Liver (tissue), 9 donors: ENCODE results near the gene CDH22. TPM values are rescaled to one million over a fixed set of nuclear protein-coding genes. Genes with fewer than 3 reads are reported as not detected.

ENCODE experiments used
- DNase-seq: peaks from one replicate; pipeline ENCODE4 v3.0.0-alpha.2; 2017; ENCODE audit warnings: low spot score
- H3K27ac ChIP-seq, 2 donors: one replicate each; pipeline ENCODE4 v1.7.0; 2013; ENCODE audit warnings: inconsistent platforms in 2 of 2, low read length in 2 of 2, control low read depth in 1 of 2, low read depth in 1 of 2, mild to moderate bottlenecking in 1 of 2
- H3K27me3 ChIP-seq, 4 donors: one replicate each; pipeline versions ENCODE4 v1.6.1 to v1.7.0; 2013; ENCODE audit warnings: low read length in 3 of 4, inconsistent platforms in 1 of 4, mild to moderate bottlenecking in 1 of 4, moderate library complexity in 1 of 4; ENCODE audit not compliant: control insufficient read depth in 4 of 4, insufficient read depth in 4 of 4
- H3K36me3 ChIP-seq, 4 donors: one replicate each; pipeline versions ENCODE4 v1.6.1 to v1.7.0; 2013; ENCODE audit warnings: low read length in 3 of 4, mild to moderate bottlenecking in 3 of 4, low read depth in 1 of 4, moderate library complexity in 1 of 4; ENCODE audit not compliant: control insufficient read depth in 4 of 4, insufficient read depth in 3 of 4
- H3K4me1 ChIP-seq, 4 donors: one replicate each; pipeline versions ENCODE4 v1.6.1 to v1.7.0; 2013; ENCODE audit warnings: low read length in 3 of 4, mild to moderate bottlenecking in 3 of 4, moderate library complexity in 1 of 4; ENCODE audit not compliant: control insufficient read depth in 4 of 4, insufficient read depth in 4 of 4
- H3K4me3 ChIP-seq, 3 donors: one replicate each; pipeline versions ENCODE4 v1.6.1 to v1.7.0; 2013; ENCODE audit warnings: low read length in 3 of 3, control low read depth in 1 of 3, low read depth in 1 of 3, mild to moderate bottlenecking in 1 of 3
- H3K9ac ChIP-seq, 2 donors: one replicate each; pipeline ENCODE4 v1.7.0; 2013; ENCODE audit warnings: low read length in 2 of 2, mild to moderate bottlenecking in 2 of 2, moderate library complexity in 2 of 2, control low read depth in 1 of 2, low read depth in 1 of 2
- H3K9me3 ChIP-seq, 4 donors: one replicate each; pipeline versions ENCODE4 v1.6.1 to v1.7.0; 2013; ENCODE audit warnings: low read length in 3 of 4; ENCODE audit not compliant: control insufficient read depth in 4 of 4
- ATF3 ChIP-seq: IDR thresholded peaks from 2 replicates; pipeline ENCODE4 v1.6.1; 2016; ENCODE audit warnings: antibody characterized with exemption
- EGR1 ChIP-seq, 2 donors: IDR thresholded peaks; 2 replicates each; pipeline ENCODE4 v1.6.1; 2016 to 2018; ENCODE audit warnings: antibody characterized with exemption in 2 of 2, low read depth in 2 of 2
- FOXA1 ChIP-seq: IDR thresholded peaks from 2 replicates; pipeline ENCODE4 v1.6.1; 2016; ENCODE audit warnings: antibody characterized with exemption
- FOXA2 ChIP-seq: IDR thresholded peaks from 2 replicates; pipeline ENCODE4 v1.6.1; 2016; ENCODE audit warnings: antibody characterized with exemption
- GABPA ChIP-seq, 2 donors: IDR thresholded peaks in 1 of 2; conservative IDR thresholded peaks in 1 of 2; 2 replicates each; pipeline ENCODE4 v1.6.1; 2016; ENCODE audit warnings: antibody characterized with exemption in 2 of 2, mild to moderate bottlenecking in 1 of 2, moderate library complexity in 1 of 2
- HNF4G ChIP-seq: IDR thresholded peaks from 2 replicates; pipeline ENCODE4 v1.6.1; 2016; ENCODE audit warnings: antibody characterized with exemption
- JUND ChIP-seq, 2 donors: IDR thresholded peaks; 2 replicates each; pipeline ENCODE4 v1.6.1; 2016; ENCODE audit warnings: antibody characterized with exemption in 2 of 2
- NR2F2 ChIP-seq: IDR thresholded peaks from 2 replicates; pipeline ENCODE4 v1.6.1; 2016; ENCODE audit warnings: antibody characterized with exemption
- RAD21 ChIP-seq, 2 donors: IDR thresholded peaks; 2 replicates each; pipeline ENCODE4 v1.6.1; 2016; ENCODE audit warnings: antibody characterized with exemption in 2 of 2, mild to moderate bottlenecking in 2 of 2
- REST ChIP-seq: IDR thresholded peaks from 2 replicates; pipeline ENCODE4 v1.6.1; 2016; ENCODE audit warnings: antibody characterized with exemption, mild to moderate bottlenecking
- RXRA ChIP-seq, 2 donors: IDR thresholded peaks; 2 replicates each; pipeline ENCODE4 v1.6.1; 2017 to 2018; ENCODE audit warnings: antibody characterized with exemption in 2 of 2, mild to moderate bottlenecking in 1 of 2
- SP1 ChIP-seq: IDR thresholded peaks from 2 replicates; pipeline ENCODE4 v1.6.1; 2018; ENCODE audit warnings: antibody characterized with exemption, mild to moderate bottlenecking
- YY1 ChIP-seq: IDR thresholded peaks from 2 replicates; pipeline ENCODE4 v1.6.1; 2016; ENCODE audit warnings: antibody characterized with exemption, mild to moderate bottlenecking
- ZBTB33 ChIP-seq: IDR thresholded peaks from 2 replicates; pipeline ENCODE4 v1.6.1; 2016; ENCODE audit warnings: antibody characterized with exemption
- WGBS: extraction: QIAGEN DNeasy Blood & Tissue Kit; methylation state at CpG from one replicate; pipeline ENCODE4 v1.1.7; 2013; 5-methylcytosine and 5-hydroxymethylcytosine counted together
- polyA plus RNA-seq, 2 donors: library from polyadenylated mRNA; stranded (reverse) in 1 of 2; unstranded in 1 of 2; fragments of 200-250 nt in 1 of 2; fragments of >200 nt in 1 of 2; fragmentation: Nextera tagmentation in 1 of 2; extraction: Ambion mirVana in 1 of 2; gene quantifications; one replicate each; pipeline versions ENCODE4 v1.2.1 to v1.2.3, GENCODE V29; 2013 to 2015
- total RNA-seq, 2 donors: library from RNA; depleted of rRNA; stranded (reverse); fragments of >200 nt; gene quantifications; one replicate each; pipeline ENCODE4 v1.2.3, GENCODE V29; 2014
- donor health status: healthy.
- donor health status: healthy.
- donor health status: healthy.
- donor health status: healthy.
- donor health status: healthy.

The CDH22 gene
- total and polyA plus RNA-seq, 4 donors, result 0.02 TPM; not detected in 3

GRCh38 chr20:46265539-46265938 is 42.8 kb downstream of the CDH22 start:
- no peak overlapping the region for H3K27ac ChIP-seq
- TF ChIP-seq REST (no peak), GABPA (IDR thresholded peaks at IDR 0.05 in 1 of 2, conservative IDR thresholded peaks at IDR 0.05 in 1 of 2) (no peak), YY1 (no peak), NR2F2 (no peak), ZBTB33 (no peak), SP1 (no peak), RAD21 (IDR thresholded peaks at IDR 0.05) (no peak), EGR1 (IDR thresholded peaks at IDR 0.05; ENCODE audit: low read depth in 2 of 2) (no peak), FOXA2 (no peak), RXRA (IDR thresholded peaks at IDR 0.05) (no peak), ATF3 (no peak), HNF4G (no peak), JUND (IDR thresholded peaks at IDR 0.05) (no peak)
- H3K9me3 ChIP-seq, result no peaks in the 10 kb centered on the region
- H3K4me3 ChIP-seq, result no peak overlapping the region
- WGBS, result 86% methylated on average over 2 of the region's 2 CpGs
- no peaks in the 10 kb centered on the region for H3K4me1 ChIP-seq
- H3K9ac ChIP-seq, result no peak overlapping the region
- H3K27me3 ChIP-seq, result peaks cover 0 to 2% (median 0%) of the 10 kb centered on the region in 4 donors
- DNase-seq, result no peak
- H3K36me3 ChIP-seq, result no peaks in the 10 kb centered on the region

GRCh38 chr20:46264391-46265266 is 43.7 kb downstream of the CDH22 start:
- Histone ChIP-seq H3K36me3 (no peaks in the 10 kb centered on the region), H3K4me1 (no peaks in the 10 kb centered on the region), H3K9me3 (no peaks in the 10 kb centered on the region), H3K4me3 (no peak overlapping the region), H3K27me3 (peaks cover 0 to 2% (median 0%) of the 10 kb centered on the region in 4 donors), H3K27ac (no peak overlapping the region), H3K9ac (no peak overlapping the region)
- no peak for DNase-seq
- TF ChIP-seq RXRA (IDR thresholded peaks at IDR 0.05) (no peak), REST (no peak), FOXA1 (no peak), ATF3 (no peak), EGR1 (IDR thresholded peaks at IDR 0.05; ENCODE audit: low read depth in 2 of 2) (no peak), RAD21 (IDR thresholded peaks at IDR 0.05) (no peak)
- 73% methylated on average over 26 of the region's 26 CpGs for WGBS
